HG03342 (cell line): ENCODE results near the gene FLNB.
A peak's percentile ranks its signal among the peaks of the same experiment; 100 is the strongest.

Experiments
- ATAC-seq: cut with Tn5 transposase; IDR thresholded peaks from one replicate; pipeline ENCODE4 v1.9.1; 2021; ENCODE audit warnings: mild to moderate bottlenecking, moderate library complexity; ENCODE audit not compliant: unreplicated experiment

Gene FLNB

GRCh38 chr3:58176827-58177489 is 168.7 kb downstream of the FLNB start:
- no peak for ATAC-seq

DNA sequence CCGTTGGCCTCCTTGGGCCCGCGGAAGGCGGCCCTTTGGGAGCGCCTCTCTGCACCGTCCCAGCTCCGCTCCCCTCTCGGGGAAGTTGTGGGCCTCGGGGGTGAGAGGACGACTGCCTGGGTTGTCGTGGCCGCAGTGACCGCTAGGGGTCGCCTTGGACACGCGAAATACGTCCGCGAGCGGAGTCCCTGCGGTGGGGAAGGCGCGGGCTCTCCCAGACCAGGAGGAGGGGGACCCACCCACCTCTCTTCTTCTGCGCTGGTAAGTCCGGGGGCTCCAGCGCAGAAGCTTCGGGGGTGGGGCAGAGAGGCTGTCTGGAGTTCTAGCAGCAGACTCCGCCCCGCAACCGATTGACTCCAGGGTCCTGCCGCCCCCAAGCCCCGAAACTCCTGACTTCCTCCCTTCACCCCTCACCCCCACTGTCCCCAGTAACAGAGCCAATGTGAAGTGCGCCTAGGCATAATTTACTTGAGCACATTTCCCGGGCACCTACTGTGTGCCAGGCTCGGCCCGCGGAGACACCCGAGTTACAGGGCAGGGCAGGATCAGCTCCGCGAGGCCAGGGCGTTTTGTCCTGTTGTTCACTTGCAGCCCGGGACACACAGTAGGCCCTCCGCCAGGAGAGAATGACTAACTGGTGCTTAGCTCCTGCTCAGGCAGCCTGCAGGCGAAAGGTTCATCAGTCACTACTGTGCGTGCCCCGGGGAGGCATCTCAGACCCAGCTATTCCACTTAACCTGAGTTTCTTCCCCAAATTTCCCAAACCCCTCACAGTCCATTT is 169.7 kb downstream of the FLNB start:
- ATAC-seq: peak; percentile 84

- no peak for ATAC-seq
Observed at GRCh38 chr3:58178528-58179234, 170.5 kb downstream of the FLNB start.

GRCh38 chr3:58179235-58180098 is 171.2 kb downstream of the FLNB start:
- no peak for ATAC-seq

GRCh38 chr3:58180099-58180880 is 172.1 kb downstream of the FLNB start:
- no peak for ATAC-seq

DNA sequence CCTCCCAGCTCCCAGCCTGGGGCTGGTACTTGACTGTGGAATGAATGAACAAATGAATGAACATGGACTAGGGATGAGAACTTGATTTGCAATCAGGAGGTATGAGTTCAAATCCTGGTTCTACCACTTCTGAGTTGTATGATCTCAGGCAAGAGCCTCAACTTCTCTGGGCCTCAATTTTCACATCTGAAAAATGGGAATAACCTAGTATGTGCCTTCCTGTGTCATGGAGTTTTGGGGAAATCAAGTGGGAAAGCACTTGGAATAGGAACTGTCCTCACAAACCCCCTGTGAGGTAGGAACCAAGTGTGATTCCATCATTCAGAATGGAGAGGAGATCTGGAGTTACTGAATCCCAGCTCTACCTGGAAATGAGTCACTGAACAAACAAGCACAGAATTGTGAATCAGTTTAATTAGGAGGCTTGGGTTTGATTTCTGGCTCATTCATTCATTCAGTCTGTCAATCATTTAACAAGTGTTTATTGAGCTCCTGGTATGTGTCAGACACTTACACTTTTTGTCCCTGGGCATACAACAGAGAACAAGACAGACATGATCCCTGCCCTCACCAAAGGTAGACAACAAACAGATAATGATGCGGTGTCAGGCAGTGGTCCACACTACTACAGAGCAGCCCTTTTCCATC is 172.8 kb downstream of the FLNB start:
- no peak for ATAC-seq

DNA sequence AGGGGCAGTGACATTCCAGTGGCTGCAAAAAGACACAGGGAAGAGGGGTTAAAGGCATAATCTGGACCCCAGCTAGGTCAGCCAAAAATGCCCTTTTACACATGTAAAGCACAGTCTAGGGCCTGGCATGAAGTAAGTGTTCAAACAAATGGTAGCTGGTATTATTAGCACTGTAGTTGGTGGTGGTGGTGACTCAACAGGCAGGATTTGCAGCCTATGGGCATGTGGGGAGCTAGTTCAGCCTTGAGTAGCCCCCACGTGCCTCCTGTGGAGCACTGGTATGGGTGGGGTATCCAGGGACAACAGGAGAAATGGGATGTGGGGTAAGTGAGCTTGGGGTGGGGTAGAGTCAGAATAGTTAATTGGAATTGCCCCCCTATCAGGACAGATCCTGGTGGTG is 175.0 kb downstream of the FLNB start:
- ATAC-seq: no peak

- no peak for ATAC-seq
Observed at GRCh38 chr3:58183891-58184290, 175.7 kb downstream of the FLNB start.

GRCh38 chr3:58184309-58184981 is 176.2 kb downstream of the FLNB start:
- no peak for ATAC-seq

DNA sequence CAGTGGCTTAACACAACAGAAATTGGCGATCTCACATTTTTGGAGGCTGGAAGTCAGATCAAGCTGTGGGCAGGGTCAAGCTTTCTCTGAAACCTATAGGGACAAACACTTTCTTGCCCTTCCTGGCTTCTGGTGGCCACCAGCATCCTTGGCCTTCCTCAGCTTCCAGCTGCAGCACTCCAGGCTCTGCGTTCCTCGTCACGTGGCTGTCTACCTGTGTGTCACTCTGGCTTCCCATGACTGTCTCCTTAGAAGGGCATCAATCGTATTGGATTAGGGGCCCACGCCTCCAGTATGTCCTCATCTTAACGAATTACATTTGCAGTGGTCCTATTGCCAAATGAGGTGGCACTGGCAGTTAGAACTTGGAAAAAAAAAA is 176.7 kb downstream of the FLNB start:
- ATAC-seq: no peak

- no peak for ATAC-seq
Observed at GRCh38 chr3:58188173-58188564, 179.9 kb downstream of the FLNB start.

- ATAC-seq: no peak
Observed at GRCh38 chr3:58188921-58189451, 180.8 kb downstream of the FLNB start.

DNA sequence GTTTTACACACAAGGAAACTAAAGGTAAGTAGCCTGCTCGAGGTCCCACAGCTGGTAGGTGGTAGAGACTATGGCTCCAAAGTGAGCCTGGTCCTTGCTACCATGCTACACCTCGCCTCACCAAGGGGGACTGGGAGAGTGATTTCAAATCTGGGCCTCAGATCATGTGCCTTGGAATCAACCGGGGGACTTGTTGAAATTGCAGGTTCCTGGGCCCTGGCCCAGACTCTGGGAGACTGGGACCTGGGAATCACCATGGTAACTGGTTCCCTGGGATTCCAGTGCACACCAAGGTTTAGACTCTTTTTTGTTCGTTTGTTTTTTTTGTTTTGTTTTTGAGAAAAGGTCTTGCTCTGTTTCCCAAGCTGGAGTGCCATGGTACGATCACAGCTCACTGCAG is 181.5 kb downstream of the FLNB start:
- ATAC-seq: no peak

- no peak for ATAC-seq
Observed at GRCh38 chr3:58190291-58190690, 182.1 kb downstream of the FLNB start.

GRCh38 chr3:58190882-58191281 is 182.7 kb downstream of the FLNB start:
- ATAC-seq: no peak

GRCh38 chr3:58191361-58191991 is 183.3 kb downstream of the FLNB start:
- ATAC-seq: no peak

GRCh38 chr3:58192069-58192468 is 183.8 kb downstream of the FLNB start:
- no peak for ATAC-seq

- ATAC-seq: no peak
Observed at GRCh38 chr3:58193682-58194407, 185.6 kb downstream of the FLNB start.
